ENCODE measurements around the gene C8G.
A peak's percentile ranks its signal among the peaks of the same experiment; 100 is the strongest.

Gene C8G

DNA sequence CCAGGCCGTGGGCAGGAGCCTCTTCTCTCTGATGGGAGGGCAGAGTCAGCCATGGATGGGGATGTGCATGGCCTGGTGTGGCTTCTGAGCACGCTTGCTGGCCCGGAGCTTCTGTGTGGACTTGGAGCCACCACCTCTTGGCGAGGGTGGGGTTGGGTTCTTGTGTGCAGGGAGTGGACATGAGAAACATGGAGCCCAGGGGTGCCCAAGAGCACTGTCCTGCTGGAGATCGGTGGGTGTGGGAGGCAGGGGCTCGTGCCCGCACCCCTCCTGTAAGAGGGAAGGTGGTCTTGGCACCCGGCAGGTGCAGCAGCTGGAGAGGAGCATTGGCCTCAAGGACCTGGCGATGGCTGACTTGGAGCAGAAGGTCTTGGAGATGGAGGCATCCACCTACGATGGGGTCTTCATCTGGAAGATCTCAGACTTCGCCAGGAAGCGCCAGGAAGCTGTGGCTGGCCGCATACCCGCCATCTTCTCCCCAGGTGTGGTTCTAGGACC lies 24.3 kb upstream of the C8G start:
- DNase-seq (ENCODE audit: low spot score): no peak

- no peak for DNase-seq (ENCODE audit: low spot score)
These were observed 23.7 kb upstream of the C8G start for GRCh38 chr9:136921307-136921706.

GRCh38 chr9:136921718-136922117 lies 23.3 kb upstream of the C8G start:
- no peak for DNase-seq (ENCODE audit: low spot score)

DNA sequence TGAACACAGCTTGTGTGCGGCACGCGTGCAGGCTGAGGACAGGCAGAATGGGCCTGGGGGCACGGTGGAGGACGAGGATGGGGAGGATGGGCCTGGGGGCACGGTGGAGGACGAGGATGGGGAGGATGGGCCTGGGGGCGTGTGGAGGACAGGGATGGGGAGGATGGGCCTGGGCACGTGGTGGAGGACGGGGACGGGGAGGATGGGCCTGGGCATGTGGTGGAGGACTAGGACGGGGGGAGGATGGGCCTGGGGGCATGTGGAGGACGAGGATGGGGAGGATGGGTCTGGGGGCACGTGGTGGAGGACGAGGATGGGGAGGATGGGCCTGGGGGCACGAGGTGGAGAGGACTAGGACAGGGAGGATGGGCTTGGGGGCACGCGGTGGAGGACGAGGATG lies 22.5 kb upstream of the C8G start:
- DNase-seq (ENCODE audit: low spot score): no peak

- peak; percentile 67 for DNase-seq (ENCODE audit: low spot score)
These were observed 21.2 kb upstream of the C8G start for GRCh38 chr9:136923881-136924280.

DNA sequence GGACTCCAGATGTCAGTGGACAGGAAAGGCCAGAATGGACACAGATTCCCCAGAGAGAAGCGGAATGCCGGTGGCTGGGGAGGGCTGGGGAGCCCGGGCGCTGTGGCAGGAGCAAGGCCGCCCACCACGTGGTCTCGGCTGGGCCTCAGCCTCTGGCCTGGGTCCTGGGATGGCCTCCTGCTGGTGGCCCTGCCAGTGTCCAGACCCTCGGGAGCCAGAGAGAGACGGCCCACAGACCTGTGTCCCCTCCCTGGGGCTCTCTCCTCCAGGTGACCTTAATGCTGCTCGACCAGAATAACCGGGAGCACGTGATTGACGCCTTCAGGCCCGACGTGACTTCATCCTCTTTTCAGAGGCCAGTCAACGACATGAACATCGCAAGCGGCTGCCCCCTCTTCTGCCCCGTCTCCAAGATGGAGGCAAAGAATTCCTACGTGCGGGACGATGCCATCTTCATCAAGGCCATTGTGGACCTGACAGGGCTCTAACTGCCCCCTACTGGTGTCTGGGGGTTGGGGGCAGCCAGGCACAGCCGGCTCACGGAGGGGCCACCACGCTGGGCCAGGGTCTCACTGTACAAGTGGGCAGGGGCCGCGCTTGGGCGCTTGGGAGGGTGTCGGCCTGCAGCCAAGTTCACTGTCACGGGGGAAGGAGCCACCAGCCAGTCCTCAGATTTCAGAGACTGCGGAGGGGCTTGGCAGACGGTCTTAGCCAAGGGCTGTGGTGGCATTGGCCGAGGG lies 19.5 kb upstream of the C8G start:
- no peak for DNase-seq (ENCODE audit: low spot score)

DNA sequence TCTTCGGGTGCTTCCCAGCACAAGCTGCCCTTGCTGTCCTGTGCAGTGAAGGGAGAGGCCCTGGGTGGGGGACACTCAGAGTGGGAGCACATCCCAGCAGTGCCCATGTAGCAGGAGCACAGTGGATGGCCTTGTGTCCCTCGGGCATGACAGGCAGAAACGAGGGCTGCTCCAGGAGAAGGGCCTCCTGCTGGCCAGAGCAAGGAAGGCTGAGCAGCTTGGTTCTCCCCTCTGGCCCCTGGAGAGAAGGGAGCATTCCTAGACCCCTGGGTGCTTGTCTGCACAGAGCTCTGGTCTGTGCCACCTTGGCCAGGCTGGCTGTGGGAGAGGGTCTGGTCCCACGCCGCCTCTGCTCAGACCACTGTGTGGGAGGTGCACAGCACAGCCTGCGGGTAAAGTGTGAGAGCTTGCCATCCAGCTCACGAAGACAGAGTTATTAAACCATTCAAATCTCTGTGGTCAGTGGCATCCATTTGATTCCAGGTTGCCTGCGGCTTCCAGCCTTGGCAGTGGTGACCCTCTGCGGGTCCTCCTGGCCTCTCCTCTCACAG lies 18.8 kb upstream of the C8G start:
- no peak for DNase-seq (ENCODE audit: low spot score)

GRCh38 chr9:136926749-136927148 lies 18.3 kb upstream of the C8G start:
- no peak for DNase-seq (ENCODE audit: low spot score)

DNA sequence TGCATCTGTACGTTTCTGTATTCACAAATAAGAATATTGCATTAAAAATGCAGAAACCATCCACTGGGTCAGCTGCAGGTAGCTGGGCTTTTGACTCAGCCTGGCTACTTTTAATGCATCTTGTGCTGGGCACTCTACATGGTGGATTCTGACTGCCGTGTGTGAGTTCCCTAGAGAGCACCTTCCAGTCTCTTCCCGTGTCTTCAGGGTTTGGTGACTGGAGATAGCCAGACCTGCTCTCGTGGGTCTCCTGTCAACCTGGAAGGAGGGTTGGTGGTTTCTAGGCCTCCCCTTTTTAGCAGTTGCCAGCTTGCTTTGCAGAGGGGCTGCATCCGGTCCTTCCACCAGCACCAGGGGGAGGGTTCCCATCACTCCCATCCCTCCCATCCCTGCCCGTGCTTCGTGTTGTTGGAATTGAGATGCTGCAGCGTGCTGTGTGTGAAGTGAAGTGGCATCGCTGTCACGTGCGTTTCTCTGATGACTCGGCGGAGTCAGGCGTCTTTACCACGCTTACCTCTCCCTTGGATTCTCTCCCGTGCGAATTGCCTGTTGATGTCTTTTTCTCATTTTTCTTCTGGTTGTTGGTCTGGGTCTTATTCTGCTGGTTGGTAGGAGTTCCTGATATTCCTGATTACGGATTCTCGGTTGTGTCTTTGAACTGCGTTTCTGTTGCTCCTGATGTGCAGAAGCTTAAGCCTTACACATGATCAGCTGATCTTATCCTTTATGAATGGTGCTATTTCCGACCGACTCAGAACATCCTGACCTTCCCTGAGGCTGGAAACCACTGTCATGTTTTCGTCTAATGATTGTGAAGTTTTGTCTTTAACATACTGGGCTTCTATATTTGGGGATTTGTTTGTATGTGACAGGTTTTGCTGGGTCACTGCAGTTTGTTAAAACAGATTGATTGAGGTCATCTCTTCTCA lies 17.4 kb upstream of the C8G start:
- DNase-seq (ENCODE audit: low spot score): no peak

- DNase-seq (ENCODE audit: low spot score): no peak
These were observed 16.5 kb upstream of the C8G start for GRCh38 chr9:136928591-136928990.

GRCh38 chr9:136930014-136930413 lies 15.0 kb upstream of the C8G start:
- DNase-seq (ENCODE audit: low spot score): no peak

GRCh38 chr9:136931611-136932130 lies 13.4 kb upstream of the C8G start:
- no peak for DNase-seq (ENCODE audit: low spot score)

GRCh38 chr9:136934277-136934676 lies 10.8 kb upstream of the C8G start:
- no peak for DNase-seq (ENCODE audit: low spot score)

DNA sequence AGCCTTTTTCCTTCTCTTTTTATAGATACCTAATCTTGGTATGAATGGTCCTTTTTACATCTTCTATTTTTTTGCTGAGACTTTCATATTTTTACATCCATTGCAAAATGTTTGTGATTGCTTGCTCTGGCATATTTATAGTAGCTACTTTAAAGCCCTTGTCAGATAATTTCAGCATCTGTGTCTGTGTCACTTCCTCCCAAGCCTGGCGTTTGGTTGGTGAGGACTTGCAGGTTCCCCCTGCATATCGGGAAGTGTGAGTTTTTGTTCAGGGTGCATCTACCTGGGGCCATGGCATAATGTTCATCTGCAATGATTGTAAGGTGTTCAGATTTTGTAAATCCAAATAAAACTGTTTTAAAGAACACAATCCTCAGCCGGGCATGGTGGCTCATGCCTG lies 9.4 kb upstream of the C8G start:
- DNase-seq (ENCODE audit: low spot score): no peak

- DNase-seq (ENCODE audit: low spot score): no peak
These were observed 8.3 kb upstream of the C8G start for GRCh38 chr9:136936645-136937170.

- DNase-seq (ENCODE audit: low spot score): no peak
These were observed 7.6 kb upstream of the C8G start for GRCh38 chr9:136937186-136938001.

DNA sequence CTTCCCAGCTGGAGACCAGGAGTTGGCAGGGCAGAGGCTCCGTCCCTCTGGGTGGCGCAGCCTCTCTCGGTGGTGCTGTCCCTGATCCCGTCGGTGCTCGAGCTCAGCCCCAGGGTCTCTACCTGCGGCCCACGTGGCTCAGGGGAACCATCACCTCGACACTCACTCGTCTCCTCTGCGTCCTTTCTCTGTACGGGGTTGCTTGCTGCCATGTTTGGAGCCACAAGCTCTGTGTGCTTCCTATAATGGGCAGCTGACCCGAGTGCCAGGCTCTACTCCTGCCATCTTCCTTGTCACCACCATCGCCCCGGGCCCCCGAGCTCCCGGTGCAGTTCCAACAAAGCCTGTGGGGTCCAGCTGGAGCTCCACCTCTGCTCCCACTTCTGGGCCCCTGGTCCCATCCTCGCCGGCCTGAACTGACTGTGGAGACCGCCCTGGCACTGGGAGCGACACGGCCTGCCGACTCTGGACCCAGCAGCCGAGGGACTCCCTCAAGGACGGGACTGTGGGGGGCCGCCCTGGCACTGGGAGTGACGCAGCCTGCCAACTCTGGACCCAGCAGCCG lies 5.5 kb upstream of the C8G start:
- DNase-seq (ENCODE audit: low spot score): no peak

GRCh38 chr9:136939996-136940525 lies 5.0 kb upstream of the C8G start:
- no peak for DNase-seq (ENCODE audit: low spot score)

DNA sequence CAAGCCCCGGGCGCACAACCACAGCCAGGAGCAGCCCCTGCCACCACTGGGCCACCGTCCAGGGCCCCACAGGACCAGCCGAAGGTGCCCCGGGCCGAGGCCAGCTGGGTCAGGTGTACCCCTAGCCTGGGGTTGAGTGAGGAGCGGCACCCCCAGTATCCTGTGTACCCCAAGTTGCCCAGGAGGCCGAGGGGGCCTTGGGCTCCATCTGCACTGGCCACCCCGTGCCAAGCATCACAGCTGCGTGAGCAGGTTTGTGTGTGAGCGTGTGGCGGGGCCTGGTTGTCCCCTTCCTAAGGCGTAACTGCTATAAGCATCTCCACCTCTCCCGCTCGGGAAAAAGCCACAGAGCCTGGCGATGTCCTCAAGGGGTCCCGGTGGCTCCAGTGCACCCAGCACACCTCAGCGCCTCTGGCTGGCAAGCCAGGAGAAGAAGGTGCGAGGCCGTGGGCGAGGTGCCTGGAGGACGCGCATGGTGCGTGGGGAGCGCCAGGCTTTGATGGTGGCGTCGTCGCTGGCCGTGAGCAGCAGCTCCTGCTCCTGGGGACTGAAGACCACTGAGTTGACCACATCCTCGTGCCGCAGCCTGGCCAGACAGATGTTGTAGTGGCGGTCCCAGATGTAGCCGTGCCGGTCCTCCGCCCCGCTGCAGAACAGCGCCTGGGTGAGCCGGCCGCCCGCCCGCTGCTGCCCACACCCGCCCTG lies 4.4 kb upstream of the C8G start:
- DNase-seq (ENCODE audit: low spot score): no peak

Measured in kidney tubule cell (primary cell).